Measurements from ENCODE around the gene IGFBP2. TPM values are rescaled to one million over a fixed set of nuclear protein-coding genes. Genes with fewer than 3 reads are reported as not detected.

The IGFBP2 gene
- total RNA-seq, 1 donor from 2014 or later: 56.2 TPM

- DNase-seq (ENCODE audit: low read depth in 2 of 2): peak in 1 of 2 donors; percentile 40
Measured at GRCh38 chr2:216636551-216637450, 3.6 kb downstream of the IGFBP2 start.

- no peak for DNase-seq (ENCODE audit: low read depth in 2 of 2)
Measured at GRCh38 chr2:216637472-216637871, 4.3 kb downstream of the IGFBP2 start.

GRCh38 chr2:216643986-216644659, 10.9 kb downstream of the IGFBP2 start:
- DNase-seq (ENCODE audit: low read depth in 2 of 2): peak in 1 of 2 donors; percentile 25

- peak in 1 of 2 donors; percentile 35 for DNase-seq (ENCODE audit: low read depth in 2 of 2)
Measured at GRCh38 chr2:216644842-216645635, 11.8 kb downstream of the IGFBP2 start.

GRCh38 chr2:216645636-216645950, 12.4 kb downstream of the IGFBP2 start:
- DNase-seq (ENCODE audit: low read depth in 2 of 2): no peak

- no peak for DNase-seq (ENCODE audit: low read depth in 2 of 2)
Measured at GRCh38 chr2:216646116-216646515, 12.9 kb downstream of the IGFBP2 start.

- peak in 1 of 2 donors; percentile 49 for DNase-seq (ENCODE audit: low read depth in 2 of 2)
Measured at GRCh38 chr2:216648105-216648504, 14.9 kb downstream of the IGFBP2 start.

- DNase-seq (ENCODE audit: low read depth in 2 of 2): no peak
Measured at GRCh38 chr2:216649574-216649973, 16.4 kb downstream of the IGFBP2 start.

GRCh38 chr2:216650626-216651257, 17.5 kb downstream of the IGFBP2 start:
- DNase-seq (ENCODE audit: low read depth in 2 of 2): no peak

GRCh38 chr2:216651351-216651881, 18.2 kb downstream of the IGFBP2 start:
- DNase-seq (ENCODE audit: low read depth in 2 of 2): peak in 1 of 2 donors; percentile 55

- no peak for DNase-seq (ENCODE audit: low read depth in 2 of 2)
Measured at GRCh38 chr2:216652566-216652965, 19.3 kb downstream of the IGFBP2 start.

GRCh38 chr2:216653093-216653799, 20.0 kb downstream of the IGFBP2 start:
- DNase-seq (ENCODE audit: low read depth in 2 of 2): no peak

- DNase-seq (ENCODE audit: low read depth in 2 of 2): no peak
Measured at GRCh38 chr2:216653931-216654365, 20.7 kb downstream of the IGFBP2 start.

- no peak for DNase-seq (ENCODE audit: low read depth in 2 of 2)
Measured at GRCh38 chr2:216654528-216655052, 21.4 kb downstream of the IGFBP2 start.

- no peak for DNase-seq (ENCODE audit: low read depth in 2 of 2)
Measured at GRCh38 chr2:216657086-216657855, 24.1 kb downstream of the IGFBP2 start.

GRCh38 chr2:216657980-216658379, 24.8 kb downstream of the IGFBP2 start:
- no peak for DNase-seq (ENCODE audit: low read depth in 2 of 2)

GRCh38 chr2:216658757-216659156, 25.5 kb downstream of the IGFBP2 start:
- DNase-seq (ENCODE audit: low read depth in 2 of 2): no peak

GRCh38 chr2:216659276-216659675, 26.1 kb downstream of the IGFBP2 start:
- DNase-seq (ENCODE audit: low read depth in 2 of 2): no peak

- DNase-seq (ENCODE audit: low read depth in 2 of 2): no peak
Measured at GRCh38 chr2:216660496-216660895, 27.3 kb downstream of the IGFBP2 start.

GRCh38 chr2:216661051-216661450, 27.8 kb downstream of the IGFBP2 start:
- DNase-seq (ENCODE audit: low read depth in 2 of 2): no peak
